ENCODE measurements around the gene C11orf42. TPM values are rescaled to one million over a fixed set of nuclear protein-coding genes. Genes with fewer than 3 reads are reported as not detected.

C11orf42 gene
- total RNA-seq, 1 experiment from 2014 or later = not detected

DNA sequence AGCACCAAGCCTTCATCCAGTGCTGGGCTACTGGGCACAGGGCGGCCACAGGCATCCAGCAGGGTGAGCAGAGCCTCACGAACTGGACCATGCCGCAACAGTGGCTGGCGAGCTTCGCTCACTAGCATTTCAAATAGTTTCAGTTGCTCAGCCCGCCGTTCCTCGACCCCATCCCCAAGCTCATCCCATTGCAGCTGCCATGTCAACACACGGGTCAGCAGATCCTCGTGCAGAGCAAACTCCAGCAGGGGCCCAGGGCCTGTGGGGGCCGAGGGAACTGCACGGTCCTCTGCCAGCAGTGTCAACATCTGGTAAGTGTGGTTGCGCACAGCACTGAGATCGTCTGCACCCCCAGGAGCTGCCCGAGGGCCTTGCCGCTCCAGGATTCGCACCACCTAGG lies 18.5 kb downstream of the C11orf42 start:
- Mint-ChIP-seq H3K4me3 (ENCODE audit: unreplicated experiment) (no peak overlapping the region), H3K4me1 (ENCODE audit: low read depth, unreplicated experiment) (peaks cover 18% of the 10 kb centered on the region), H3K27ac (ENCODE audit: unreplicated experiment) (no peak overlapping the region), H3K9me3 (ENCODE audit: unreplicated experiment) (no peaks in the 10 kb centered on the region), H3K27me3 (ENCODE audit: insufficient read depth, unreplicated experiment) (no peaks in the 10 kb centered on the region), H3K36me3 (ENCODE audit: insufficient read depth, unreplicated experiment) (peaks cover 20% of the 10 kb centered on the region)
- Histone ChIP-seq H3K9me3 (no peaks in the 10 kb centered on the region), H3K4me1 (no peaks in the 10 kb centered on the region), H3K27me3 (replicated peaks; ENCODE audit: control insufficient read depth, insufficient read depth, low read length) (no peaks in the 10 kb centered on the region), H3K36me3 (ENCODE audit: control insufficient read depth, insufficient read depth, low read length) (peaks cover 6% of the 10 kb centered on the region), H3K4me3 (ENCODE audit: low read depth, low read length) (no peak overlapping the region)
- POLR2A ChIA-PET = no interaction called here
- no peak for DNase-seq
- BruUV-seq (replicated peaks) = no TSS peak
- TF ChIP-seq, protein P1, sequence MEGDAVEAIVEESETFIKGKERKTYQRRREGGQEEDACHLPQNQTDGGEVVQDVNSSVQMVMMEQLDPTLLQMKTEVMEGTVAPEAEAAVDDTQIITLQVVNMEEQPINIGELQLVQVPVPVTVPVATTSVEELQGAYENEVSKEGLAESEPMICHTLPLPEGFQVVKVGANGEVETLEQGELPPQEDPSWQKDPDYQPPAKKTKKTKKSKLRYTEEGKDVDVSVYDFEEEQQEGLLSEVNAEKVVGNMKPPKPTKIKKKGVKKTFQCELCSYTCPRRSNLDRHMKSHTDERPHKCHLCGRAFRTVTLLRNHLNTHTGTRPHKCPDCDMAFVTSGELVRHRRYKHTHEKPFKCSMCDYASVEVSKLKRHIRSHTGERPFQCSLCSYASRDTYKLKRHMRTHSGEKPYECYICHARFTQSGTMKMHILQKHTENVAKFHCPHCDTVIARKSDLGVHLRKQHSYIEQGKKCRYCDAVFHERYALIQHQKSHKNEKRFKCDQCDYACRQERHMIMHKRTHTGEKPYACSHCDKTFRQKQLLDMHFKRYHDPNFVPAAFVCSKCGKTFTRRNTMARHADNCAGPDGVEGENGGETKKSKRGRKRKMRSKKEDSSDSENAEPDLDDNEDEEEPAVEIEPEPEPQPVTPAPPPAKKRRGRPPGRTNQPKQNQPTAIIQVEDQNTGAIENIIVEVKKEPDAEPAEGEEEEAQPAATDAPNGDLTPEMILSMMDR (IDR thresholded peaks at IDR 0.05; ENCODE audit: insufficient read depth in 1 of 2, low read depth in 1 of 2, low read length in 1 of 2, severe bottlenecking in 1 of 2, unreplicated experiment in 1 of 2) = no peak
- CTCF ChIA-PET = no interaction called here
- intact Hi-C loops (cut with micrococcal nuclease; ENCODE audit: unreplicated experiment) = no loop called here

DNA sequence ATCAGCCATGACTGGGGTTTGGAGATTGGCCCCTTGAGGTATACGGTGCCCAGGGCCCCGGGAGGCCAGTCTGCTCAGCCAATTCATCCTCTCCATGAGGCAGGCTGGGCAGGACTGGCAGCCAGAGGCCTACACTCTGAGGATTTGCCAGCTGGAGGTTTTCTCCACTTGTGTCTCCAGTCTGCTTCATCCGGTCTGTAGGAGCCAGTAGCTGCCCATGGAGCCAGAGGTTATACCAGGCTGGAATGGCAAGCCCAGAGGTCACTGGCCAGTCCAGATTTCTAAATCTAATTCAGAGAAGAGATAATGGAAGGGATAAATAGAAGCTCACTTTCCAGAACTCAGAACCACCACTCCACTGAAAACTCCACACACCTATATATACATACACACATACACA lies 19.1 kb downstream of the C11orf42 start:
- Mint-ChIP-seq H3K36me3 (ENCODE audit: insufficient read depth, unreplicated experiment) (peaks cover 20% of the 10 kb centered on the region), H3K27me3 (ENCODE audit: insufficient read depth, unreplicated experiment) (no peaks in the 10 kb centered on the region), H3K4me3 (ENCODE audit: unreplicated experiment) (no peak overlapping the region), H3K4me1 (ENCODE audit: low read depth, unreplicated experiment) (peaks cover 18% of the 10 kb centered on the region), H3K27ac (ENCODE audit: unreplicated experiment) (no peak overlapping the region), H3K9me3 (ENCODE audit: unreplicated experiment) (no peaks in the 10 kb centered on the region)
- Histone ChIP-seq H3K4me1 (peaks cover 3% of the 10 kb centered on the region; the same call in 1 of the 2 replicates), H3K36me3 (ENCODE audit: control insufficient read depth, insufficient read depth, low read length) (peaks cover 6% of the 10 kb centered on the region), H3K9me3 (no peaks in the 10 kb centered on the region), H3K27me3 (replicated peaks; ENCODE audit: control insufficient read depth, insufficient read depth, low read length) (no peaks in the 10 kb centered on the region), H3K4me3 (ENCODE audit: low read depth, low read length) (no peak overlapping the region)
- TF ChIP-seq, protein P1 (IDR thresholded peaks at IDR 0.05; ENCODE audit: insufficient read depth in 1 of 2, low read depth in 1 of 2, low read length in 1 of 2, severe bottlenecking in 1 of 2, unreplicated experiment in 1 of 2) = no peak
- BruUV-seq (replicated peaks) = no TSS peak
- intact Hi-C loops (cut with micrococcal nuclease; ENCODE audit: unreplicated experiment) = no loop called here
- CTCF ChIA-PET = no interaction called here
- POLR2A ChIA-PET = no interaction called here
- no peak for DNase-seq

DNA sequence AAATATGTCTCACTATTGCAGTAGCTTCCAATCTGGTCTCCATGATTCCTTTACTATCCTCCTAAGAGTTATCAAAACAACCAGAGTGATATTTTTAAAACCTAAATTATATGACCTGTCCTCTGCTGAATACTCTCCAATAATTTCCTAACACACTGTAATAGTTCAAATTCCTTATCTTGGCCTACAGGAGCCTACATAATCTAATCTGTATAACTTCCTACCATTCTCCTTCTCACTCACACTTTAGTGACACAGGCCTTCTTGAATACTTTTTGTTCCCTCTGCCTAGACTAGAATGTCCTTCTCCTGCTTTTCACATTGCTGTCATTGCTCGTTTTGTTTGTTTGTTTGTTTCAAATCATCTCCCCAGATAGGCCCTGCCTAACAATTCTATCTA lies 19.7 kb downstream of the C11orf42 start:
- Histone ChIP-seq H3K27me3 (replicated peaks; ENCODE audit: control insufficient read depth, insufficient read depth, low read length) (no peaks in the 10 kb centered on the region), H3K9me3 (no peaks in the 10 kb centered on the region), H3K4me1 (peaks cover 8% of the 10 kb centered on the region; the same call in 1 of the 2 replicates), H3K36me3 (ENCODE audit: control insufficient read depth, insufficient read depth, low read length) (peaks cover 6% of the 10 kb centered on the region), H3K4me3 (ENCODE audit: low read depth, low read length) (no peak overlapping the region)
- no TSS peak for BruUV-seq (replicated peaks)
- H3K4me3 Mint-ChIP-seq (ENCODE audit: unreplicated experiment) = no peak overlapping the region
- CTCF ChIA-PET = no interaction called here
- H3K9me3 Mint-ChIP-seq (ENCODE audit: unreplicated experiment) = no peaks in the 10 kb centered on the region
- H3K4me1 Mint-ChIP-seq (ENCODE audit: low read depth, unreplicated experiment) = peaks cover 18% of the 10 kb centered on the region
- H3K27me3 Mint-ChIP-seq (ENCODE audit: insufficient read depth, unreplicated experiment) = no peaks in the 10 kb centered on the region
- H3K36me3 Mint-ChIP-seq (ENCODE audit: insufficient read depth, unreplicated experiment) = peaks cover 20% of the 10 kb centered on the region
- TF ChIP-seq, protein P1 (IDR thresholded peaks at IDR 0.05; ENCODE audit: insufficient read depth in 1 of 2, low read depth in 1 of 2, low read length in 1 of 2, severe bottlenecking in 1 of 2, unreplicated experiment in 1 of 2) = no peak
- H3K27ac Mint-ChIP-seq (ENCODE audit: unreplicated experiment) = peak overlapping the region; percentile 4
- POLR2A ChIA-PET = no interaction called here
- DNase-seq = no peak
- intact Hi-C loops (cut with micrococcal nuclease; ENCODE audit: unreplicated experiment) = no loop called here

Data from Caco-2 (cell line).